GM23248 (cell line): ENCODE data around the gene DNAH14.

Experiments
- EZH2 ChIP-seq: fragments of 200-600 bp; sonication (generic); IDR thresholded peaks from 2 replicates; pipeline ENCODE4 v1.6.1; 2018; ENCODE audit warnings: antibody characterized with exemption, mild to moderate bottlenecking; ENCODE audit not compliant: insufficient read depth, poor library complexity, severe bottlenecking
- EZH2phosphoT487 ChIP-seq: fragments of 200-600 bp; sonication (generic); IDR thresholded peaks from 2 replicates; pipeline ENCODE4 v1.6.1; 2018; ENCODE audit warnings: antibody characterized with exemption, moderate library complexity, mild to moderate bottlenecking, low read depth; ENCODE audit not compliant: insufficient read depth

- TF ChIP-seq EZH2phosphoT487 (no peak), EZH2 (no peak)
Measured at GRCh38 chr1:225396357-225396756, 466.9 kb downstream of the DNAH14 start.
